Dendritic cell treated with granulocyte-macrophage colony-stimulating factor and Interleukin-4, amounts not matched to agents 40 ng/mL and 50 ng/mL, for 4 days (primary cell): ENCODE data around the gene TMEM267.
"Not testable (repeated sequence)": the region's sequence is repeated elsewhere in the genome, so short reads cannot be mapped to it uniquely, and the experiment has no call there.

ENCODE experiments used
- H3K27ac Mint-ChIP-seq: one replicate; pipeline ENCODE4 v1.8.0; 2022; ENCODE audit warnings: mild to moderate bottlenecking, mixed read lengths
- H3K27me3 Mint-ChIP-seq: one replicate; pipeline ENCODE4 v1.8.0; 2022; ENCODE audit warnings: mild to moderate bottlenecking, mixed read lengths
- H3K36me3 Mint-ChIP-seq: one replicate; pipeline ENCODE4 v1.8.0; 2022; ENCODE audit warnings: low read depth, mixed read lengths
- H3K4me1 Mint-ChIP-seq: one replicate; pipeline ENCODE4 v1.8.0; 2022; ENCODE audit warnings: low read depth, mixed read lengths
- H3K4me3 Mint-ChIP-seq: one replicate; pipeline ENCODE4 v1.8.0; 2022; ENCODE audit warnings: mild to moderate bottlenecking, moderate library complexity, mixed read lengths
- H3K9me3 Mint-ChIP-seq: one replicate; pipeline ENCODE4 v1.8.0; 2022; ENCODE audit warnings: mixed read lengths
- intact Hi-C: fragments of 100-400 bp; cut with micrococcal nuclease; formaldehyde crosslinking; loops from one replicate; pipeline ENCODE4 v1.15.0; 2022

TMEM267 gene

GRCh38 chr5:43410414-43410813 is 73.3 kb downstream of the TMEM267 start:
- no peak overlapping the region for H3K27ac Mint-ChIP-seq
- H3K36me3 Mint-ChIP-seq = no peaks in the 10 kb centered on the region
- no peaks in the 10 kb centered on the region for H3K4me1 Mint-ChIP-seq
- no peaks in the 10 kb centered on the region for H3K9me3 Mint-ChIP-seq
- intact Hi-C loops = no loop called here
- H3K4me3 Mint-ChIP-seq = no peak overlapping the region
- H3K27me3 Mint-ChIP-seq = no peaks in the 10 kb centered on the region

GRCh38 chr5:43409809-43410271 is 73.8 kb downstream of the TMEM267 start:
- no peaks in the 10 kb centered on the region for H3K27me3 Mint-ChIP-seq
- no peak overlapping the region for H3K4me3 Mint-ChIP-seq
- no peak overlapping the region for H3K27ac Mint-ChIP-seq
- no peaks in the 10 kb centered on the region for H3K4me1 Mint-ChIP-seq
- H3K36me3 Mint-ChIP-seq = no peaks in the 10 kb centered on the region
- intact Hi-C loops = no loop called here
- no peaks in the 10 kb centered on the region for H3K9me3 Mint-ChIP-seq

GRCh38 chr5:43402524-43403066 is 81.1 kb downstream of the TMEM267 start:
- intact Hi-C loops, H3K36me3 Mint-ChIP-seq, H3K4me3 Mint-ChIP-seq, H3K9me3 Mint-ChIP-seq, H3K27me3 Mint-ChIP-seq, H3K4me1 Mint-ChIP-seq, H3K27ac Mint-ChIP-seq: not testable (repeated sequence)

GRCh38 chr5:43401827-43402226 is 81.8 kb downstream of the TMEM267 start:
- intact Hi-C loops = no loop called here
- peaks cover 1% of the 10 kb centered on the region for H3K4me1 Mint-ChIP-seq
- peaks cover 3% of the 10 kb centered on the region for H3K27me3 Mint-ChIP-seq

GRCh38 chr5:43400082-43400481 is 83.6 kb downstream of the TMEM267 start:
- Mint-ChIP-seq H3K27ac (no peak overlapping the region), H3K36me3 (peaks cover 7% of the 10 kb centered on the region), H3K27me3 (peaks cover 8% of the 10 kb centered on the region), H3K9me3 (no peaks in the 10 kb centered on the region), H3K4me3 (no peak overlapping the region), H3K4me1 (peaks cover 7% of the 10 kb centered on the region)
- intact Hi-C loops = no loop called here

More at GRCh38 chr5:43401827-43402226, 81.8 kb downstream of the TMEM267 start:
- peaks cover 2% of the 10 kb centered on the region for H3K36me3 Mint-ChIP-seq
- no peak overlapping the region for H3K4me3 Mint-ChIP-seq
- H3K9me3 Mint-ChIP-seq = no peaks in the 10 kb centered on the region
- H3K27ac Mint-ChIP-seq = no peak overlapping the region

GRCh38 chr5:43396762-43397304 is 86.8 kb downstream of the TMEM267 start:
- Mint-ChIP-seq H3K4me3 (peak overlapping the region; percentile 91), H3K4me1 (peaks cover 7% of the 10 kb centered on the region), H3K36me3 (peaks cover 7% of the 10 kb centered on the region), H3K27ac (peak overlapping the region; percentile 87), H3K27me3 (peaks cover 6% of the 10 kb centered on the region), H3K9me3 (no peaks in the 10 kb centered on the region)
- intact Hi-C loops = loop anchor here (10.0 kb wide), 1 partner anchor 482 kb away; no protein-coding TSS in a partner anchor
